ENCODE results near the gene MORN1.

GRCh38 chr1:2394220-2394619 lies 2.9 kb upstream of the MORN1 start:
- TF ChIP-seq, protein P1, sequence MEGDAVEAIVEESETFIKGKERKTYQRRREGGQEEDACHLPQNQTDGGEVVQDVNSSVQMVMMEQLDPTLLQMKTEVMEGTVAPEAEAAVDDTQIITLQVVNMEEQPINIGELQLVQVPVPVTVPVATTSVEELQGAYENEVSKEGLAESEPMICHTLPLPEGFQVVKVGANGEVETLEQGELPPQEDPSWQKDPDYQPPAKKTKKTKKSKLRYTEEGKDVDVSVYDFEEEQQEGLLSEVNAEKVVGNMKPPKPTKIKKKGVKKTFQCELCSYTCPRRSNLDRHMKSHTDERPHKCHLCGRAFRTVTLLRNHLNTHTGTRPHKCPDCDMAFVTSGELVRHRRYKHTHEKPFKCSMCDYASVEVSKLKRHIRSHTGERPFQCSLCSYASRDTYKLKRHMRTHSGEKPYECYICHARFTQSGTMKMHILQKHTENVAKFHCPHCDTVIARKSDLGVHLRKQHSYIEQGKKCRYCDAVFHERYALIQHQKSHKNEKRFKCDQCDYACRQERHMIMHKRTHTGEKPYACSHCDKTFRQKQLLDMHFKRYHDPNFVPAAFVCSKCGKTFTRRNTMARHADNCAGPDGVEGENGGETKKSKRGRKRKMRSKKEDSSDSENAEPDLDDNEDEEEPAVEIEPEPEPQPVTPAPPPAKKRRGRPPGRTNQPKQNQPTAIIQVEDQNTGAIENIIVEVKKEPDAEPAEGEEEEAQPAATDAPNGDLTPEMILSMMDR (IDR thresholded peaks at IDR 0.05; ENCODE audit: low read depth, low read length), result no peak
- TF ChIP-seq EZH2phosphoT487 (IDR thresholded peaks at IDR 0.05; ENCODE audit: low read depth), result no peak

Measured in OCI-LY3 (cell line).